ENCODE data around the gene HS3ST5.

The HS3ST5 gene

DNA sequence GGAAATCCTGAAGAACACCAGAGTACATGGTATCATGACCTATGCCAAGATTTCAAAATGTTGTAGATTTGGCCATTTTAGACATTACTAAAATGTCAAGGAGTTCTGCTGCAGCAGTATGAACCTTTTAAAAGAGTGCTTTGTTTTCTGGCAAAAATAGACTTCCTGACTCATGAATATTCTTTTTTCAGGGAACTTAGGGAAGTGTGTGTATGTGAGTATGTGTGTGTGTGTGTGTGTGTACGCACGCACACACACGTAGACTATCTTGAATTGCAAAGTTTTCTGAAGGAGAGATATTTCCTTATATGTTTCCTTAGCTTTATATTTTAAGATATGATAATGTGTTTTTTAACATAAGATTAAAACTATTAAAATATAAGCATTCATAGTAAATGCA, 161.2 kb downstream of the HS3ST5 start:
- DNase-seq (no peak), ATAC-seq (replicated peaks) (no peak)
- no peaks in the 10 kb centered on the region for H3K36me3 Mint-ChIP-seq (ENCODE audit: insufficient read depth)
- no peaks in the 10 kb centered on the region for H3K27me3 Mint-ChIP-seq
- no peaks in the 10 kb centered on the region for H3K4me1 Mint-ChIP-seq (ENCODE audit: low read depth in 2 of 2)
- H3K27ac Mint-ChIP-seq = no peak overlapping the region
- no peaks in the 10 kb centered on the region for H3K9me3 Mint-ChIP-seq
- H3K4me3 Mint-ChIP-seq = no peak overlapping the region

DNA sequence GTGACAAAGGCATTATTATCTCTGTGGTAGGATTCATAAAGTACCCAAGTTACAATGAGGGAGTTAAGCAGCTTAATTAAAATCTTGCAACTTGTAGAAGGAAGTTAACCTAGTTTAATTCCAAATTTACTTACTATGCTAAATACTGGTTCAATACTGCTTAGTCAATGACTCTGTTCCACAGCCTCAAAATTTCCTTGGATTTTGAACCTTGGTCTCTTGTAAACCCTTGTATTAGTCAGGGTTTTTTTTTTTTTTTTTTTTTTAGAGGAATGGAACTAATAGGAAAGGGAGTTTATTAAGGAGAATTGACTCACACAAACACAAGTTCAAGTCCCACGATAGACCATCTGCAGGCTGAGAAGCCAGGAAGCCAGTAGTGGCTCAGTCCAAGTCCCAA, 163.4 kb downstream of the HS3ST5 start:
- Mint-ChIP-seq H3K27me3 (no peaks in the 10 kb centered on the region), H3K36me3 (ENCODE audit: insufficient read depth) (no peaks in the 10 kb centered on the region), H3K4me3 (no peak overlapping the region), H3K9me3 (peaks cover 0 to under 1% of the 10 kb centered on the region in 2 donors), H3K27ac (no peak overlapping the region), H3K4me1 (ENCODE audit: low read depth in 2 of 2) (no peaks in the 10 kb centered on the region)
- no peak for ATAC-seq (replicated peaks)
- no peak for DNase-seq

- ATAC-seq (replicated peaks) = no peak
Observed at GRCh38 chr6:114176726-114177125, 166.1 kb downstream of the HS3ST5 start.

GRCh38 chr6:114172576-114173260, 170.1 kb downstream of the HS3ST5 start:
- Mint-ChIP-seq H3K36me3 (ENCODE audit: insufficient read depth) (no peaks in the 10 kb centered on the region), H3K4me3 (no peak overlapping the region), H3K27me3 (no peaks in the 10 kb centered on the region), H3K9me3 (peaks cover 2 to 7% of the 10 kb centered on the region in 2 donors), H3K27ac (no peak overlapping the region), H3K4me1 (ENCODE audit: low read depth in 2 of 2) (no peaks in the 10 kb centered on the region)
- ATAC-seq (replicated peaks) (no peak), DNase-seq (no peak)

More at GRCh38 chr6:114176726-114177125, 166.1 kb downstream of the HS3ST5 start:
- H3K4me3 Mint-ChIP-seq = no peak overlapping the region
- H3K27me3 Mint-ChIP-seq = no peaks in the 10 kb centered on the region
- H3K36me3 Mint-ChIP-seq (ENCODE audit: insufficient read depth) = no peaks in the 10 kb centered on the region
- no peak overlapping the region for H3K27ac Mint-ChIP-seq
- H3K9me3 Mint-ChIP-seq = peaks cover 2 to 7% of the 10 kb centered on the region in 2 donors
- DNase-seq = no peak
- no peaks in the 10 kb centered on the region for H3K4me1 Mint-ChIP-seq (ENCODE audit: low read depth in 2 of 2)

DNA sequence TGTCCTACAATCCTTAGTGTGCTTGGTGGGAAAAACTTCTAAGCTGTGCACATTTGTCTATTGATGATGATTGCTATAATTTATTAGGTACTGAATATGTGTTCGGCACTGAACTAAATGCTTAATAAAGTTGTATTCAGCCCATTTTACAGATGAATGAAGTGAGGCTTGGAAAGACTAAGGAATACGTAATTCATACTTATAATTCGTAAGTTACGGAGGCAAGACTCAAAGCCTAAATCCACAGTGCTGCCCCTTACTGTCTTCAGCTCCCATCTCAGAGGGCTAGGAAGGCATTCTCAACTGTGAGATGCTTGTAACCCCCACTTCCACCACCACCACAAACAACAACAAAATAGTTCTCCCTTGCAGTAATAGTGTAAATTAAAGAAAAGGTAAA, 171.3 kb downstream of the HS3ST5 start:
- Mint-ChIP-seq H3K36me3 (ENCODE audit: insufficient read depth) (no peaks in the 10 kb centered on the region), H3K27ac (no peak overlapping the region), H3K27me3 (no peaks in the 10 kb centered on the region), H3K4me3 (no peak overlapping the region), H3K9me3 (peaks cover 4 to 7% of the 10 kb centered on the region in 2 donors), H3K4me1 (ENCODE audit: low read depth in 2 of 2) (no peaks in the 10 kb centered on the region)
- ATAC-seq (replicated peaks) (no peak), DNase-seq (no peak)

GRCh38 chr6:114170958-114171387, 171.8 kb downstream of the HS3ST5 start:
- ATAC-seq (replicated peaks) (no peak), DNase-seq (no peak)
- Mint-ChIP-seq H3K9me3 (peaks cover 4 to 7% of the 10 kb centered on the region in 2 donors), H3K4me1 (ENCODE audit: low read depth in 2 of 2) (no peaks in the 10 kb centered on the region), H3K27me3 (no peaks in the 10 kb centered on the region), H3K4me3 (no peak overlapping the region), H3K27ac (no peak overlapping the region), H3K36me3 (ENCODE audit: insufficient read depth) (no peaks in the 10 kb centered on the region)

DNA sequence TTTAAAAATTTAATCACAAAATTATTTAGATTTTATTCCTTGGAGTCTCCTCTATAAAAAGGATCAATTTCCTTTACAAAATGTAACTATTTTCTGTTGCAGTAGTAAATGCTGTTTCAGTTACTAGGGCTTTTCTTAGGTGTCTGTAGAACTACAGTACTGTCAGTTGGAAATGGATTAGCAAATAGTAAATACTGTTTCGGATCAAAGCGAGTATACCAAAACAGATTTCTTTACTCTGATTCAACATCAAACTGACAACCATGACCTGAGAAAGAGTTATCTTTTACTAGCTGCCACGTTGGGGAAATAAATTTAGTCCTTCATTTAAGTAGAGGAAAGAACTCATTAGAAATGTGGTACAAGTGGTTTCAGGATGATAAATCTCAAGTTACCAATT, 172.5 kb downstream of the HS3ST5 start:
- Mint-ChIP-seq H3K27me3 (no peaks in the 10 kb centered on the region), H3K9me3 (peaks cover 4 to 7% of the 10 kb centered on the region in 2 donors), H3K27ac (no peak overlapping the region), H3K4me1 (ENCODE audit: low read depth in 2 of 2) (no peaks in the 10 kb centered on the region), H3K4me3 (no peak overlapping the region), H3K36me3 (ENCODE audit: insufficient read depth) (no peaks in the 10 kb centered on the region)
- ATAC-seq (replicated peaks) (no peak), DNase-seq (no peak)

- H3K9me3 Mint-ChIP-seq = peaks cover 4 to 7% of the 10 kb centered on the region in 2 donors
- H3K4me1 Mint-ChIP-seq (ENCODE audit: low read depth in 2 of 2) = no peaks in the 10 kb centered on the region
- DNase-seq (no peak), ATAC-seq (replicated peaks) (no peak)
- H3K27ac Mint-ChIP-seq = no peak overlapping the region
- no peaks in the 10 kb centered on the region for H3K27me3 Mint-ChIP-seq
- H3K36me3 Mint-ChIP-seq (ENCODE audit: insufficient read depth) = no peaks in the 10 kb centered on the region
- no peak overlapping the region for H3K4me3 Mint-ChIP-seq
Observed at GRCh38 chr6:114169763-114170162, 173.1 kb downstream of the HS3ST5 start.

DNA sequence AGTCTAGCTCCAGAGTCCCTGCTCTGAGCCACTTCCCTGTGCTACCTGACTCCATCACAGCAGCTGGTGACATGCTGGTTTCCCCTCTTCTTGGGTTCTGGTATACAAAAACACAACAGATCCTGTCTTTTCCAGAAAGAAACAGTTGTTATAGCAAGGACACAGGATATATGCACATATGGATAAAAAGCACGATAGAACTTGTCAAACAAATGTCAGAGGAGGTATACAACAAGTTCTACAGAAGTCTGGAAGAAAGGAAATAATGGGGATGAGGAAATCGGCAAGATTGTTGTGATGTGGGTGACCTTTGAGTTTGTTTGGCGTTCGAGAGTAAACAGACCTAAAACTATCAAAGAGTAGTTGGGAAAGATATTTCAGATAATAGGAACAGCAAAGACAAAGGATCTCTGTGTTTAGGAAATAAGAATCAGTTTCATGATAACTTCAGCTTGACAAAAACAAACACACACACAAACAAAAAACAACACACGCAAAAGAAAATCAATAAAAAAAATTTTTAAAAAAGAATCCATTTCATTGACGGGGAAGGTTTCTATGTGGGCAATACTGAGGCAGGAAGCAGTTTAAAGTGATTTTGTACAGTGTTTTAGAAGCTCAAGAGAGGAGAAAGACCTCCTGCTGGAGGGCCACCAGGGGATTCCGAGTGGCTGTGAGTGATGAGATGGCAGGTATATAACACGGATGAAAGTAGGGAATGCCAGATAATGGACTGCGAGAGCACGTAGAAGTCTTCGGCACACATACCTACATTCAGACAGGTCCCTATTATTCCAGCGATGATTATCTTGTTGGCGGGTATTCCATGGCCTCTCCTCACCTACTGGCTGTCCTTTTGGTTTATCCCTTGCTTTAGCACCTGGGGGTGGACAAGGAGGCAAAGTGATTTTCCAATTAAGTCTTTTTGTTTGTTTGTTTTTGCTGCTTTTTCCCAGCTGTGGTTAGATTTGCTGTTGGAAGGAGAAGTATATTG, 174.9 kb downstream of the HS3ST5 start:
- no peak for ATAC-seq (replicated peaks)
- peaks cover 0 to 2% of the 10 kb centered on the region in 2 donors for H3K9me3 Mint-ChIP-seq
- DNase-seq = no peak
- no peaks in the 10 kb centered on the region for H3K4me1 Mint-ChIP-seq (ENCODE audit: low read depth in 2 of 2)
- no peak overlapping the region for H3K27ac Mint-ChIP-seq
- H3K27me3 Mint-ChIP-seq = no peaks in the 10 kb centered on the region
- H3K36me3 Mint-ChIP-seq (ENCODE audit: insufficient read depth) = no peaks in the 10 kb centered on the region
- no peak overlapping the region for H3K4me3 Mint-ChIP-seq

DNA sequence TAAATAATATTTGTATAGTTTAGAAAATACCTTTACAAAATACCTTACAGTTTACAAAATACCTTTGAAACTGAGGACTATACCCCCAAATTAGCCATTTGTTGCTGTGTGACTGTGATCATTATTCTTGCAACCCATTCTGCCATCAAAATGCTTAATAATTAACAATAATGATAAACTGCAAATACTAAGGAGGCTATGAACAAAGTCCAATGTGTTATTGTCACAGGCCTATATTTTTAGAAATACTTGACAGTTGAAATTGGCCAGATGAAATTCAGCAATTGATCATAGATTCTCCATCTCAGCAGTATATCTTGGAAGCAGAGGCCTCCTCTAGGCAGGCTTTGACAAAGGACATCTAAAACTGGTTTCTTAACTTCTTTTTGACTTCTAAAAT, 178.6 kb downstream of the HS3ST5 start:
- Mint-ChIP-seq H3K27me3 (no peaks in the 10 kb centered on the region), H3K4me3 (no peak overlapping the region), H3K9me3 (peaks cover 0 to 2% of the 10 kb centered on the region in 2 donors), H3K27ac (no peak overlapping the region), H3K4me1 (ENCODE audit: low read depth in 2 of 2) (no peaks in the 10 kb centered on the region), H3K36me3 (ENCODE audit: insufficient read depth) (no peaks in the 10 kb centered on the region)
- ATAC-seq (replicated peaks) = no peak
- no peak for DNase-seq

GRCh38 chr6:114162691-114163347, 180.0 kb downstream of the HS3ST5 start:
- no peak overlapping the region for H3K27ac Mint-ChIP-seq
- H3K4me1 Mint-ChIP-seq (ENCODE audit: low read depth in 2 of 2) = no peaks in the 10 kb centered on the region
- no peak for ATAC-seq (replicated peaks)
- no peaks in the 10 kb centered on the region for H3K36me3 Mint-ChIP-seq (ENCODE audit: insufficient read depth)
- no peaks in the 10 kb centered on the region for H3K27me3 Mint-ChIP-seq
- peaks cover 0 to 2% of the 10 kb centered on the region in 2 donors for H3K9me3 Mint-ChIP-seq
- no peak overlapping the region for H3K4me3 Mint-ChIP-seq
- no peak for DNase-seq

DNA sequence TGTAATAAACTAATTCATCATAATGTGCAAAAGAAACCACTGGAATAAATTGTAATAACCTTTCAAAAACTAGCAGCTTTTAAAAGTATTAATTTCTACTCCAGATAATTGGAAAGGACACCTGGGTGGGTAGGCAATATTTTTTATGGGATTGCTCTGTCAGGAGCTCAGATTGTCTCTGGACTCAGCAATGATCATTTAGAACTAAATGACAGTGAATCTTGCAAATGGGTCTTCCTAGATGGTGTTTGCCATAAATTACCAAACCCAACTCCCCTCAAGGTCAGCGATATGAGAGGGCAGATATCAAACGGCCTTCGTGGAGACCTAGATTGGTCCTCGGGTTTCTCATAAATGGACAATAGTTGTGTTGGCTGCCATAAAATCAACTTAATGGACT, 181.9 kb downstream of the HS3ST5 start:
- Mint-ChIP-seq H3K9me3 (peaks cover 0 to 3% of the 10 kb centered on the region in 2 donors), H3K27ac (no peak overlapping the region), H3K4me1 (ENCODE audit: low read depth in 2 of 2) (no peaks in the 10 kb centered on the region), H3K36me3 (ENCODE audit: insufficient read depth) (no peaks in the 10 kb centered on the region), H3K4me3 (no peak overlapping the region), H3K27me3 (no peaks in the 10 kb centered on the region)
- ATAC-seq (replicated peaks) (no peak), DNase-seq (no peak)

DNA sequence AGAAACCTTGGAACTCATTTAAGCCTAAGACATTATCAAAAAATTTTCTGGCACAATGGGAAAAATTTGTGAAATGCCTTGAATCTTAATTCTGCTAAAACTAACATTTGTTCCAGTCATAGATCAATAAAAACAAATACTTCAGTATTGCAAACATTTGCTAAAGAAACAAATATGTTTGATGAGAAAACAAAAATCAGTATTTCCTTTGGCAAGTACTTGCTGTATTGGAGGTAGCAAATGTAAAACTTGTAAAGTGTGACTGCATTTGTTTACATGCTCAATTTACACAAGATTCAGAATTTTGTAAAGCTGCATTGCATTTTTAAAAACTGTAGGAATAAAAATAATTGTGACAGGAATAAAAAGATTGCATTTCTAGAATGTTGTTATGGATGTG, 183.1 kb downstream of the HS3ST5 start:
- Mint-ChIP-seq H3K36me3 (ENCODE audit: insufficient read depth) (no peaks in the 10 kb centered on the region), H3K9me3 (peaks cover 0 to 3% of the 10 kb centered on the region in 2 donors), H3K27me3 (no peaks in the 10 kb centered on the region), H3K4me3 (no peak overlapping the region), H3K27ac (no peak overlapping the region), H3K4me1 (ENCODE audit: low read depth in 2 of 2) (no peaks in the 10 kb centered on the region)
- ATAC-seq (replicated peaks) (no peak), DNase-seq (no peak)

Measured in effector memory CD8-positive, alpha-beta T cell (primary cell).